Heart right ventricle (tissue), 16 donors: Measurements from ENCODE around the gene HAPLN3. TPM values are rescaled to one million over a fixed set of nuclear protein-coding genes. Genes with fewer than 3 reads are reported as not detected.
A peak's percentile ranks its signal among the peaks of the same experiment; 100 is the strongest.
"Not testable (repeated sequence)": the region's sequence is repeated elsewhere in the genome, so short reads cannot be mapped to it uniquely, and the experiment has no call there.

Experiments
- ATAC-seq, 8 donors: fragments of 200-7000 bp; cut with Tn5 transposase; one replicate each; pipeline ENCODE4 v1.9.1; 2020; ENCODE audit warnings: mild to moderate bottlenecking in 8 of 8, moderate library complexity in 8 of 8, moderate number of reproducible peaks in 1 of 8
- DNase-seq, 2 donors: peaks; one replicate each; pipeline ENCODE4 v3.0.0-alpha.2; 2020
- H3K27ac ChIP-seq, 10 donors: fragments of 200-600 bp; sonication (generic) in 2 of 10; one replicate each; pipeline versions ENCODE4 v1.5.0 to v1.8.0; 2020 to 2022; ENCODE audit warnings: mild to moderate bottlenecking in 3 of 10
- H3K27me3 ChIP-seq, 7 donors: fragments of 200-600 bp; one replicate each; pipeline ENCODE4 v1.8.0; 2021 to 2022; ENCODE audit warnings: mild to moderate bottlenecking in 2 of 7
- H3K36me3 ChIP-seq, 9 donors: fragments of 200-600 bp; sonication (generic) in 1 of 9; one replicate each; pipeline versions ENCODE4 v1.5.0 to v1.8.0; 2020 to 2022; ENCODE audit warnings: mild to moderate bottlenecking in 2 of 9
- H3K4me1 ChIP-seq, 9 donors: fragments of 200-600 bp; sonication (generic) in 1 of 9; one replicate each; pipeline versions ENCODE4 v1.5.0 to v1.8.0; 2020 to 2022; ENCODE audit warnings: mild to moderate bottlenecking in 4 of 9
- H3K4me3 ChIP-seq, 10 donors: fragments of 200-600 bp; sonication (generic) in 2 of 10; one replicate each; pipeline versions ENCODE4 v1.5.0 to v1.8.0; 2020 to 2022; ENCODE audit warnings: mild to moderate bottlenecking in 7 of 10, moderate library complexity in 2 of 10
- H3K9me3 ChIP-seq, 11 donors: fragments of 200-600 bp in 10 of 11; sonication (generic) in 2 of 11; one replicate each; pipeline versions ENCODE4 v1.5.0 to v1.8.0; 2013 to 2022; ENCODE audit warnings: mild to moderate bottlenecking in 2 of 11, control low read depth in 1 of 11, moderate library complexity in 1 of 11
- CTCF ChIP-seq, 9 donors: fragments of 200-600 bp; sonication (generic) in 2 of 9; IDR thresholded peaks; one replicate each; pipeline versions ENCODE4 v1.5.0 to v1.8.0; 2021 to 2022; ENCODE audit warnings: antibody characterized with exemption in 9 of 9, mild to moderate bottlenecking in 5 of 9, moderate library complexity in 1 of 9
- WGBS, 2 donors: extraction: QIAGEN DNeasy Blood & Tissue Kit; methylation state at CpG; one replicate each; pipeline ENCODE4 v1.1.7; 2013; ENCODE audit warnings: inconsistent platforms in 1 of 2; 5-methylcytosine and 5-hydroxymethylcytosine counted together
- intact Hi-C, 10 donors: fragments of 100-400 bp; cut with DNase I; formaldehyde crosslinking; loops; one replicate each; pipeline versions ENCODE4 v1.11.1 to v1.14.2; 2022
- polyA plus RNA-seq, 2 donors: library from polyadenylated mRNA; stranded (reverse); fragments of 200-250 nt; gene quantifications; one replicate each; pipeline ENCODE4 v1.2.3, GENCODE V29; 2013
- total RNA-seq, 10 donors: library from RNA; stranded (reverse); fragmentation: NEBNext Ultra II Directional in 3 of 10; extraction: Animal tissue kit (Norgen Biotek cat#: 25700) in 3 of 10; gene quantifications; one replicate each; pipeline versions ENCODE4 v1.2.1 to v1.2.4, GENCODE V29; 2021 to 2023
- donor health status: Arrhythmogenic right ventricular cardiomyopathy.
- donor health status: ischemic (EF 13 %, LVEDD 7.1; RV severe dilation, severe dysfunction).
- donor health status: healthy with polysubstance abuse.
- donor health status: DM: no; HTN: yes; CAD: no.
- donor health status: DM: no; HTN: no; CAD: no.
- donor health status: ischemic (EF 25% LVEDD 6.9; RV normal size, moderate dysfunction).
- donor health status: ischemic (EF 25% LVEDD 5.7; RV mildly dilated, moderate dysfunction).
- donor health status: healthy.
- donor health status: DM: yes; HTN: yes; CAD: no.
- donor health status: Ischemic cardiomyopathy.
- donor health status: ischemic (EF 35%, LVEDD 5.7; RV mildly dilated, moderate dysfunction).
- donor health status: nonischemic (EF 11% LVEDD 7.7; RV severe dilation, severe dysfunction).
- donor health status: DM: yes; HTN: yes; CAD: no.
- donor health status: PGD.
- donor health status: ischemic (EF 29% LVEDD 5.4; RV normal size, mild dysfunction).
- donor health status: nonischemic (EF 23%, LVEDD 6.1; RV moderate dilation, normal function).

HAPLN3 gene
- total and polyA plus RNA-seq, 12 donors: 1.2 to 25.8 (median 3.8) TPM

GRCh38 chr15:88938802-88939485 is 43.6 kb upstream of the HAPLN3 start:
- TF ChIP-seq CTCF (IDR thresholded peaks at IDR 0.05): no peak
- Histone ChIP-seq H3K4me1 (peaks cover 0 to 13% (median under 1%) of the 10 kb centered on the region in 9 donors), H3K4me3 (no peak overlapping the region), H3K9me3 (peaks cover 0 to 9% (median 0%) of the 10 kb centered on the region in 11 donors), H3K27me3 (no peaks in the 10 kb centered on the region), H3K27ac (no peak overlapping the region), H3K36me3 (no peaks in the 10 kb centered on the region)
- DNase-seq (no peak), ATAC-seq (no peak)
- intact Hi-C loops: no loop called here
- WGBS, 2 donors: 82 to 83% methylated on average over 15 of the region's 15 CpGs

- peaks cover 0 to 10% (median 0%) of the 10 kb centered on the region in 11 donors for H3K9me3 ChIP-seq
- H3K4me3 ChIP-seq, DNase-seq, H3K36me3 ChIP-seq, ATAC-seq, intact Hi-C loops, H3K27me3 ChIP-seq: not testable (repeated sequence)
- WGBS, 2 donors: 73 to 87% methylated on average over 4 of the region's 4 CpGs
- H3K27ac ChIP-seq: peak overlapping the region in 1 of 10 donors; percentile 80
- H3K4me1 ChIP-seq: peaks cover 5 to 28% (median 24%) of the 10 kb centered on the region in 9 donors
Measured at GRCh38 chr15:88934449-88934848, 39.1 kb upstream of the HAPLN3 start.

- peaks cover 5 to 28% (median 24%) of the 10 kb centered on the region in 9 donors for H3K4me1 ChIP-seq
- H3K9me3 ChIP-seq: peaks cover 0 to 17% (median 0%) of the 10 kb centered on the region in 11 donors
- H3K27me3 ChIP-seq: no peaks in the 10 kb centered on the region
- H3K4me3 ChIP-seq: no peak overlapping the region
- H3K27ac ChIP-seq: peak overlapping the region; percentile 36 to 88 (median 75)
- no peak for TF ChIP-seq CTCF (IDR thresholded peaks at IDR 0.05)
- DNase-seq (peak in 1 of 2 donors; percentile 26), ATAC-seq (peak; percentile 23 to 85 (median 75))
- H3K36me3 ChIP-seq: no peaks in the 10 kb centered on the region
- 39 to 62% methylated on average over 1 of the region's 1 CpG for WGBS, 2 donors
- intact Hi-C loops: loop anchor here in 1 of 10 donors (2.0 kb wide), 1 partner anchor 50 kb away; no protein-coding TSS in a partner anchor
Measured at GRCh38 chr15:88932875-88933330, 37.6 kb upstream of the HAPLN3 start.

- intact Hi-C loops: loop anchor here in 1 of 10 donors (2.0 kb wide), 1 partner anchor 50 kb away; no protein-coding TSS in a partner anchor
- H3K27me3 ChIP-seq: no peaks in the 10 kb centered on the region
- TF ChIP-seq CTCF (IDR thresholded peaks at IDR 0.05): no peak
- DNase-seq: peak in 1 of 2 donors; percentile 45
- WGBS, 2 donors: 32 to 42% methylated on average over 4 of the region's 4 CpGs
- H3K36me3 ChIP-seq: no peaks in the 10 kb centered on the region
- H3K27ac ChIP-seq: peak overlapping the region; percentile 36 to 88 (median 75)
- ATAC-seq: peak; percentile 43 to 95 (median 89)
- H3K4me3 ChIP-seq: no peak overlapping the region
- H3K4me1 ChIP-seq: peaks cover 5 to 28% (median 24%) of the 10 kb centered on the region in 9 donors
- H3K9me3 ChIP-seq: peaks cover 0 to 18% (median 0%) of the 10 kb centered on the region in 11 donors
Measured at GRCh38 chr15:88932271-88932874, 37.0 kb upstream of the HAPLN3 start.
